AG04449 (cell line): ENCODE results near the gene BCLAF1.

Source experiments
- CTCF ChIA-PET: fragments of 350-600 bp; formaldehyde crosslinking; extraction: SDS; loops from one replicate; lab custom pipeline; 2021; ENCODE audit warnings: antibody characterized with exemption; lab: Yijun Ruan, JAX
- POLR2A ChIA-PET: fragments of 400-600, 350-600 bp; formaldehyde crosslinking; extraction: SDS; loops from one replicate; lab custom pipeline; 2020; ENCODE audit warnings: antibody characterized with exemption, inconsistent platforms; lab: Yijun Ruan, JAX
- DNase-seq: peaks from one replicate; pipeline ENCODE4 v3.0.0-alpha.2; 2010; ENCODE audit warnings: low read depth, low spot score
- H3K4me3 ChIP-seq: 2 replicates; pipeline ENCODE4 v1.5.1; 2011; ENCODE audit warnings: low read depth, mild to moderate bottlenecking, control low read depth, low read length
- CTCF ChIP-seq: IDR thresholded peaks from one replicate; pipeline ENCODE4 v1.5.1; 2011; ENCODE audit warnings: mild to moderate bottlenecking, moderate library complexity, low read length, control low read depth, inconsistent platforms; ENCODE audit not compliant: insufficient read depth; ENCODE audit errors: missing control alignments

BCLAF1 gene

GRCh38 chr6:136334853-136335252 is 45.2 kb upstream of the BCLAF1 start:
- DNase-seq: no peak
- no peak overlapping the region for H3K4me3 ChIP-seq
- ChIA-PET POLR2A (no interaction called here), CTCF (no interaction called here)
- no peak for TF ChIP-seq CTCF

GRCh38 chr6:136334465-136334846 is 44.8 kb upstream of the BCLAF1 start:
- ChIA-PET CTCF (no interaction called here), POLR2A (no interaction called here)
- H3K4me3 ChIP-seq: no peak overlapping the region
- DNase-seq: no peak
- TF ChIP-seq CTCF: no peak

- TF ChIP-seq CTCF: no peak
- no peak overlapping the region for H3K4me3 ChIP-seq
- CTCF ChIA-PET: no interaction called here
- DNase-seq: no peak
- POLR2A ChIA-PET: no interaction called here
Measured at GRCh38 chr6:136333824-136334464, 44.3 kb upstream of the BCLAF1 start.

- DNase-seq: no peak
- ChIA-PET CTCF (interaction anchor here (1.3 to 2.3 kb wide), 2 partner anchors 14 to 42 kb away, joined by 3 to 13 read pairs; partner anchors contain the start of gene BCLAF1), POLR2A (no interaction called here)
- TF ChIP-seq CTCF: no peak
- H3K4me3 ChIP-seq: no peak overlapping the region
Measured at GRCh38 chr6:136331461-136331860, 41.8 kb upstream of the BCLAF1 start.

DNA sequence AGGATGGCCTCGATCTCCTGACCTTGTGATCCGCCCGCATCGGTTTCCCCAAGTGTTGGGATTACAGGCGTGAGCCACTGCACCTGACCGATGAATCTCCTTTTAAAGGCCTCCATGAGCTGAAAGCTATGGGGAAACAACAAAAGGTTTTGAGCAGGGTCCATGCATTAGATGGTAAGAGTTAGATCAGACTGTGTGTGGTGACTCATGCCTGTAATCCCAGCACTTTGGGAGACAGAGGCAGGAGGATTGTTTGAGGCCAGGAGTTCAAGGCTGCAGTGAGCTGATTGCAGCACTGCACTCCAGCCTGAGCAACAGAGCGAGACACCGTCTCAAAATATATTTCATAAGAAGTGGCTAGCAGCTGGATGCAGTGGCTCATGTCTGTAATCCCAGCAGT is 41.0 kb upstream of the BCLAF1 start:
- ChIA-PET POLR2A (no interaction called here), CTCF (interaction anchor here (2.3 kb wide), 1 partner anchor 13 kb away, joined by 13 read pairs; no protein-coding TSS in a partner anchor)
- DNase-seq: no peak
- no peak overlapping the region for H3K4me3 ChIP-seq
- TF ChIP-seq CTCF: no peak

DNA sequence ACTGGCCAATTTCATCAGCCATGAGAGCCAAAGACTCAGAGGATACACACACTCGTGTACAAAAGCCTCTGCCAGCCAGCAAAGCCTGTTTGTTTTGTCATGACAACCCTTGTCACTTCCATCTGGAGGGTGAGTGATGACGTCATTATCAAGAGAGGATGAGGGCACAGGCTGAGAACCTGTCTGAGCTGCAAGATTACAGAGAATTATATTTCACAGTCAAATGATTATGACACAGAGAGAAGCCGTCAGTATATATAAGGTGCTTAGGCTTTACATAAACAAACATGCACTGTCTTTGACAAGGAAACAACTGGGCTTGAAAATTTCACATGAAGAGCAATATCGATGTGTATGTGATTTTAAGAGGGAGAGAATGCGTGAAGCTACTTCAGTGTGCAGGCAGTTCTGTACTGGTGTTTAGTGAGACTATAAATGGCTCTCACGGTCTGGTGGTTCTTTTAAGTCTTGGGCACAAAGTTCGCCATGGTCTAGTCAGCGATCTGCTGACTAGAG is 36.5 kb upstream of the BCLAF1 start:
- no peak for DNase-seq
- ChIA-PET POLR2A (no interaction called here), CTCF (interaction anchor here (1.2 to 2.9 kb wide), 2 partner anchors 9 to 10 kb away, joined by 4 to 17 read pairs; no protein-coding TSS in a partner anchor)

More for the DNA sequence above, 36.5 kb upstream of the BCLAF1 start:
- no peak for TF ChIP-seq CTCF
- no peak overlapping the region for H3K4me3 ChIP-seq
